ENCODE data around the gene LZTR1.

- TF ChIP-seq POLR2A (IDR thresholded peaks at IDR 0.05; ENCODE audit: low read depth, low read length), result no peak
- no peak for TF ChIP-seq POLR2AphosphoS5 (IDR thresholded peaks at IDR 0.05; ENCODE audit: low read depth, low read length)
- no peak for TF ChIP-seq SPI1 (IDR thresholded peaks at IDR 0.05; ENCODE audit: low read depth, low read length)
- TF ChIP-seq TAF1 (IDR thresholded peaks at IDR 0.05; ENCODE audit: low read depth, low read length), result no peak
These were observed 30.1 kb upstream of the LZTR1 start for GRCh38 chr22:20951932-20952380.

All from GM12891 (cell line).